HG03439 (cell line): ENCODE results near the gene SH3TC1.

Experiments
- ATAC-seq: cut with Tn5 transposase; IDR thresholded peaks from one replicate; pipeline ENCODE4 v1.9.1; 2021; ENCODE audit warnings: mild to moderate bottlenecking, moderate library complexity; ENCODE audit not compliant: unreplicated experiment

Gene SH3TC1

DNA sequence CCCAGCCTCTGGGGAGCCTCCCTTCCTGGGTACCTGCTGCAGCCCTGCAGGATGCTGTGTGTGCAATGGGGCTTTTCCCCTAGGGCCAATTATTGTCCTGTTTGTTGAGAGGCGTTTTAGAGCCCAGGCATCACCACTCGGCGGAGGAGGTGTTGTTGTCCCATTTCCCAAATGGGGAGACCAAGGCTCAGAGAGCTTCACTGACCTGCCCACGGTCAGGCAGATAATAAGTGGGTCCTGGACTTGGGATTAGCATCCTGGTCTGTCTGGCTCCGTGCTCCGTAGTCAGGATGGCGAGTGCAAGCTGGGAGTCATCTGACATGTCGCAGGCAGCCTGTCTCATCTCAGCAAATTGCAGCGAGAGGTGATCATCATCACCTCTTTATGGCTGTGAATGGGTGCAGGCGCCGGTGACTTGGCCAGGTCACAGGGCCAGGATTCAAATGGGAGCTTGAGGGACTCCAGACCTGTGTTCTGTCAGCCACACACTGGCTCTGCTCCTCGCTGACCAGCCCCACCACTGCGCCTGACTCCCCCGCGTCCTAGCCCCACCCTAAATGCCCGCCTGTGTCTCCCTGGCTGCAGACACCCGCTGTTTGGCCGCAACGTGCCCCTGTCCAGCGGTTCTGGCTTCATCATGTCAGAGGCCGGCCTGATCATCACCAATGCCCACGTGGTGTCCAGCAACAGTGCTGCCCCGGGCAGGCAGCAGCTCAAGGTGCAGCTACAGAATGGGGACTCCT, 87.1 kb downstream of the SH3TC1 start:
- ATAC-seq = no peak

DNA sequence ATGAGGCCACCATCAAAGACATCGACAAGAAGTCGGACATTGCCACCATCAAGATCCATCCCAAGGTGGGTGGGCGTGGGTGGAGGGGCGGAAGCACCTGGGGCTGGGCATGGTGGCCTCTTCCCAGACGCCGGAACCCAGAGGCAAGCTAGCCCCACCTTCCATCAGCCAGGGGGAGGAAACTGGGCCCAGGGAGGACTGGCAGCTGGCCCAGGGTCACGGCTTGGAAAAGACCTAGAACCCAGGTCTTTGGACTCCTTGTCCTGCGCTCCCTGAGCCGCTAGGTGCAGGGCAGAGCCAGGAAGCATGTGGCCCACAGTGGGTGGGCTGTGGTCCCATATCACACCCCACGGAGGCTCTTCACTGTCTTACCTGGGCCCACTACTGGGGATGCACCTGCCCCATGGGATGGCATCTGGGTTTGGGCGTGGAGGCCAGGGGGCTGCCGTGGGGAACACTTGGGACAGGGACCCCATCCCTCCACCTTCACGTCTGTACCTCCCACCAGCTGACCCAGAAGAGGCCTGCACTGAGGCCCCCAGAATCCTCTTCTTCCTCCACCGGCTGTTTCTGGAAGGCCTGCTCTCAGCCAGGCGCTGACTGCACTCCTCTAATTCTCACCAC, 87.7 kb downstream of the SH3TC1 start:
- no peak for ATAC-seq

DNA sequence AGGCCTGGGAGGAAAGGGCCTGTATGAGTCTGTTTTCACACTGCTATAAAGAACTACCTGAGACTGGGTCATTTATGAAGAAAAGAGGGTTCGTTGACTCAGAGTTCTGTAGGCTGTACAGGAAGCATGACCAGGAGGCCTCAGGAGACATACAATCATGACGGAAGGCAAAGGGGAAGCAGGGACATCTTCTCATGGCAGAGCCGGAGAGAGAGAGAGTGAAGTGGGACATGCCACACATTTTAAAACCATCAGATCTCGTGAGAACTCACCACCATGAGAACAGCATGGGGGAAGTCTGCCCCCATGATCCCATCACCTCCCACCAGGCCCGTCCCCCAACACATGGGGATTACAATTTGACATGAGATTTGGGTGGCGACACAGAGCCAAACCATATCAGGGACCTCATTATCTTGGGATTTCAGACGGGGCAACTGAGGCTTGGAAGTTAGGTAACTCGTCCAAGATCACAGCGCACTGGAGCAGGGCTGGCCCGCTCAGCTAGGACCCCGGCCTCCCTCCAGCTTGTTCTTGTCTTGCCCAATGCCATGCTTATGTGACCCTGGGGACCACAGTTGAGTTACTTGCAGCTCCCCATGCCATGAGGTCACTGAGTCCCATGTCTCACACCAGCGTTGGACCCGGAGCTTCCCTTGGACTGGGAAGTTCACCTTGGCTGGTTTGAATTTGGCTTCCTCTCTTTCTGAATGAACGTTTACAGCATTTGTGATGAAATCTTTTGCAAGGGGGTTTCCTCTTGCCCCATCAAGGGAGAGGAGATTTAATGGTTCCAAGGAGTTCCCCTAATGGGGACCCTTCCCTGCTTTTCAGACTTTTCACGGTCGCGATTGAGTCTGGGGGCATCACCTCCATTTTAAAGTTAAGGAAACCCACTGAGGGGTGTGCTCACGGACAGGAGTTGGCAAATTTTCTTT, 88.5 kb downstream of the SH3TC1 start:
- no peak for ATAC-seq

DNA sequence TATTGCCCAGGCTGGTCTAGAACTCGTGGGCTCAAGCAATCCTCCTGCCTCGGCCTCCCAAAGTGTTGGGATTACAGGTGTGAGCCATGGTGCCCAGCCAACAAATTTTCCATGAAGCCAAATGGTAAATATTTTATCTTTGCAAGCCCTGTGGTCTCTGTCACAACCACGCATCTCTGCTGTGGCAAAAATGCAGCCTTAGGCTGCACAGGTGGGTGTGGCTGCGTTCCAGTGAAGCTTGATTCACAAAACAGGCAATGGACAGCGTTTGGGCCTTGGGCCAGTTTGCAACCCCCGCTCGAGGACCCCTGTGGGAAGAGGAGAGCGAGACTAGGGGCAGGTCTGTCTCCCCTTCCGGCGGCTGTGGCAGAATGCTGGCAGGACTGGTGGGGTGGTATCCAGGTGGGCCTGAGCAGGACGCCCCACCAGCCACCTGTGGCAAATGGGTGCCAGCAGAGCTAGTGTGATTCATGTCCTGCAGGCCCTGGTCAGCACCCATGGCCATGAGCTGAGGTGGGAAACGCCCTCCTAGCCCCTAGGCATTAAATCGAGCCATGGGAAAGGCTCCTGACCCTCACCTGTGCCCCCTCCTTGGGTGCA, 90.2 kb downstream of the SH3TC1 start:
- ATAC-seq = no peak

DNA sequence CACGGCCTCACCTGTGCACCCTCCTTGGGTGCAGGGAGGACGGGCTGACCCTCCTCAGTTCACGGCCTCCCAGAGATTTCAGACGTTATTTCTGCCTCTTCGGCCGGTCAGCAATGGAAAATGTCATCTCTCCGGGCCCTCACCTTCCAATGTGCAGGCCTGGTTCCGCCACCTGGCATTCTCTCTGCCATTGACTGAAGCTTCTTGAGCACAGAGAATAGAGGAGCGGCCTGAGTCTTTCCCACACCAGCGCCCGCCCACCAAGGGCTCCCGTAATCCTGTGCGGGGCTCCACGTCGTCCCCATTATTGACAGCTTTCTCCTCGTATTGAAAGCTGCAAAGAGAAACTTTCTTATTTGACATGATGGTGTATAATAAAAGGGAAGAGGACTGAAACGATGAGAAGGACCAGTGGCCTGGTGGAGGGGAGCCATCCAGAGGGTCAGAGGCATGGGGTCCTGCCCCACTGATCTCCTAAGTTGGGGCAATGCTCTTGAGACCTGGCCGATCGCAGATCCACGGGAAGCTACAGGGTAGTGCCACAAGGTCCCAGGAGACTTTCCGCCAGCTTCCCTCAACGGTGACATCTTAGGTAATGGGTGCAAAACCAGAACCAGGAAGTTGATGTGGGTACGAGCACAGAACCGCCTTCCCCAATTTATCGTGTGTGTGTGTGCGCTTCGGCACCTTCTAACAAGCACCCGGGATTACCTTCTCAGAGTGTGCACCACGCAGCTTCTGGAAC, 91.0 kb downstream of the SH3TC1 start:
- ATAC-seq = no peak

DNA sequence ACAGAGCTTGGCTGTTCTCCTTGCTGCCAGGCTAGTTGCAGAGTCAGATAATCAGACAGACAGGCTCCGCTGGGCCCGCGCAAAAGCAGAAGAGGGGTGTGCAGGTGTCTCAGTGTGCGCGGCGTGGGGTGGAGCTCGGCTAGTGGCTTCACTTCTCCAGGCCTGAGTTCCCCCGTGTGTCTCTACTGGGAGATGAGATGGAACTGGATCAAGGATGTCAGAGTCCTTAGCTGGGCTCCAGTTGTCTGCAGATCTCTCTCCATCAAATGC, 91.5 kb downstream of the SH3TC1 start:
- ATAC-seq = no peak
